ENCODE results near the gene OR56A4. TPM values are rescaled to one million over a fixed set of nuclear protein-coding genes. Genes with fewer than 3 reads are reported as not detected.

Gene OR56A4
- total and polyA plus RNA-seq, 9 donors: 0.07 to 0.10 TPM; not detected in 7

- H3K27me3 ChIP-seq: no peaks in the 10 kb centered on the region
- WGBS, 3 donors: 31 to 50% (median 38%) methylated on average over 1 of the region's 1 CpG
- H3K4me1 ChIP-seq (ENCODE audit: insufficient read depth): no peaks in the 10 kb centered on the region
- H3K27ac ChIP-seq: no peak overlapping the region
- no peak for DNase-seq
- H3K4me3 ChIP-seq: no peak overlapping the region
- no peaks in the 10 kb centered on the region for H3K36me3 ChIP-seq
- intact Hi-C loops (cut with DNase I): no loop called here
- H3K9me3 ChIP-seq: no peaks in the 10 kb centered on the region
- TF ChIP-seq, protein P1, sequence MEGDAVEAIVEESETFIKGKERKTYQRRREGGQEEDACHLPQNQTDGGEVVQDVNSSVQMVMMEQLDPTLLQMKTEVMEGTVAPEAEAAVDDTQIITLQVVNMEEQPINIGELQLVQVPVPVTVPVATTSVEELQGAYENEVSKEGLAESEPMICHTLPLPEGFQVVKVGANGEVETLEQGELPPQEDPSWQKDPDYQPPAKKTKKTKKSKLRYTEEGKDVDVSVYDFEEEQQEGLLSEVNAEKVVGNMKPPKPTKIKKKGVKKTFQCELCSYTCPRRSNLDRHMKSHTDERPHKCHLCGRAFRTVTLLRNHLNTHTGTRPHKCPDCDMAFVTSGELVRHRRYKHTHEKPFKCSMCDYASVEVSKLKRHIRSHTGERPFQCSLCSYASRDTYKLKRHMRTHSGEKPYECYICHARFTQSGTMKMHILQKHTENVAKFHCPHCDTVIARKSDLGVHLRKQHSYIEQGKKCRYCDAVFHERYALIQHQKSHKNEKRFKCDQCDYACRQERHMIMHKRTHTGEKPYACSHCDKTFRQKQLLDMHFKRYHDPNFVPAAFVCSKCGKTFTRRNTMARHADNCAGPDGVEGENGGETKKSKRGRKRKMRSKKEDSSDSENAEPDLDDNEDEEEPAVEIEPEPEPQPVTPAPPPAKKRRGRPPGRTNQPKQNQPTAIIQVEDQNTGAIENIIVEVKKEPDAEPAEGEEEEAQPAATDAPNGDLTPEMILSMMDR (IDR thresholded peaks at IDR 0.05): no peak
- TF ChIP-seq POLR2A (IDR thresholded peaks at IDR 0.05) (no peak), EP300 (IDR thresholded peaks at IDR 0.05) (no peak)
Measured at GRCh38 chr11:5983443-5983842, 23.3 kb downstream of the OR56A4 start.

DNA sequence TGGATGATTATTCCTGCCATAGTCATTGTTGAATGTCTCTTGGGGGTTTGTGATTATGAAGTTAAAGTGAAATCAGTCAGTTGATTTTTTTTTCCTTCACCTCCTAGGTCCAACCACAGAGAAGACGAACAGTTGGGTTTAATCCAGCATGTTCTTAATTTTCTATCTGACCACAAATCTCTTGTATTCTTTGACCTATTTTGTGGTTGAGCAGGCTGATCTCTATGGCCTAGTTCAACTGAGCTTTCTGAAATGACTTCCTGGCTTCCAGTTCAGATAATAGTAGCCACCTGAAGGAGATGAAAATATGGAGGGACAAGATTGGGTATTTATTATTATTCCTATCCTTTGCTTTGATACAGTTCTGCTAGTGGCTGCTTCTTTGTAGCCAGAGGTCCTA lies 33.2 kb downstream of the OR56A4 start:
- H3K27me3 ChIP-seq: no peaks in the 10 kb centered on the region
- WGBS, 3 donors: 71 to 77% (median 74%) methylated on average over 1 of the region's 1 CpG
- no peak for TF ChIP-seq EP300 (IDR thresholded peaks at IDR 0.05)
- TF ChIP-seq, protein P1 (IDR thresholded peaks at IDR 0.05): no peak
- TF ChIP-seq POLR2A (IDR thresholded peaks at IDR 0.05): no peak
- no peaks in the 10 kb centered on the region for H3K4me1 ChIP-seq (ENCODE audit: insufficient read depth)
- H3K4me3 ChIP-seq: no peak overlapping the region
- no peak overlapping the region for H3K27ac ChIP-seq
- intact Hi-C loops (cut with DNase I): no loop called here
- DNase-seq: no peak
- H3K36me3 ChIP-seq: no peaks in the 10 kb centered on the region
- no peaks in the 10 kb centered on the region for H3K9me3 ChIP-seq

GRCh38 chr11:5968394-5968793 lies 38.4 kb downstream of the OR56A4 start, which contains the start of gene OR56A5:
Gene OR56A5 (minus strand): TSS chr11:5968494. CDS start chr11:5968494, 0 bp downstream.
- intact Hi-C loops (cut with DNase I): no loop called here
- no peak within 1 kb of the TSS for H3K4me3 ChIP-seq
- no peak within 1 kb of the TSS for H3K27ac ChIP-seq
- no peaks in the 10 kb centered on the region for H3K4me1 ChIP-seq (ENCODE audit: insufficient read depth)
- no peak for DNase-seq
- H3K27me3 ChIP-seq: no peaks in the 10 kb centered on the region
- TF ChIP-seq, protein P1 (IDR thresholded peaks at IDR 0.05): no peak
- TF ChIP-seq POLR2A (IDR thresholded peaks at IDR 0.05): no peak
- TF ChIP-seq EP300 (IDR thresholded peaks at IDR 0.05): no peak
- no peaks in the 10 kb centered on the region for H3K36me3 ChIP-seq
- H3K9me3 ChIP-seq: no peaks in the 10 kb centered on the region

- WGBS, 3 donors: 44 to 83% (median 54%) methylated on average over 3 of the region's 3 CpGs
- no peaks in the 10 kb centered on the region for H3K27me3 ChIP-seq
- intact Hi-C loops (cut with DNase I): no loop called here
Measured at GRCh38 chr11:5967708-5968107, 39.0 kb downstream of the OR56A4 start.

More at GRCh38 chr11:5967708-5968107, 39.0 kb downstream of the OR56A4 start:
- no peaks in the 10 kb centered on the region for H3K9me3 ChIP-seq
- no peak overlapping the region for H3K27ac ChIP-seq
- no peak overlapping the region for H3K4me3 ChIP-seq
- TF ChIP-seq POLR2A (IDR thresholded peaks at IDR 0.05) (no peak), EP300 (IDR thresholded peaks at IDR 0.05) (no peak)
- TF ChIP-seq, protein P1 (IDR thresholded peaks at IDR 0.05): no peak
- no peaks in the 10 kb centered on the region for H3K36me3 ChIP-seq
- no peaks in the 10 kb centered on the region for H3K4me1 ChIP-seq (ENCODE audit: insufficient read depth)
- DNase-seq: no peak
